ENCODE measurements around the gene TPGS1. TPM values are rescaled to one million over a fixed set of nuclear protein-coding genes. Genes with fewer than 3 reads are reported as not detected.
A peak's percentile ranks its signal among the peaks of the same experiment; 100 is the strongest.

The TPGS1 gene
- total and polyA plus RNA-seq, 11 donors: 5.7 to 39.3 (median 11.7) TPM

DNA sequence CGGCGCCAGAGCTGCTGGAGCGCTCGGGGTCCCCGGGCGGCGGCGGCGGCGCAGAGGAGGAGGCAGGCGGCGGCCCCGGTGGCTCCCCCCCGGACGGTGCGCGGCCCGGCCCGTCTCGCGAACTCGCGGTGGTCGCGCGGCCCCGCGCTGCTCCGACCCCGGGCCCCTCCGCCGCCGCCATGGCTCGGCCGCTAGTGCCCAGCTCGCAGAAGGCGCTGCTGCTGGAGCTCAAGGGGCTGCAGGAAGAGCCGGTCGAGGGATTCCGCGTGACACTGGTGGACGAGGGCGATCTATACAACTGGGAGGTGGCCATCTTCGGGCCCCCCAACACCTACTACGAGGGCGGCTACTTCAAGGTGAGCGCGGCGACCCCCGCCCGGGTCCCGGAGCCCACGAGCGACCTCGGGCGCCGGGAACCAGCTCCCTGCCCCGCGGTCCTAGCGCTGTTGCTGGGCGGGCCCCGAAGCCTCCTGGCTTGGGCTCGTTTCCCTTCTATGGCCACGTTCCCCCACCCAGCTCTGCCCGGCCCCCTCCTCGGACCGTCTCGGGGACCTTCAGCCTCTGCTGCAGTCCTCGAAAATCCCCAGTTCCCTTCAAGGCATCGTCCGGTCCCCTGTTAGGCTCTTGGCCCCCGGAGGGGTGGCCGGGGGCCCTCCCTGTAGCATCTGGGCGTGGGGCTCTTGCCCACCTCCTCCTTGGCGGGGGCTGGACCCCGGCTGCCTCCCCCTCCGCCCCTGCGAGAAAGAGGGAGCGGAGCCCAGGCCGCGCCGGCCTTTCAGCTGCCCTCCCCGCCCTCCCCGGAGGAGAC lies 24.7 kb downstream of the TPGS1 start, which contains the start of gene CDC34:
CDC34 (plus strand) TSS at position 8 of the 808 bp plus-strand sequence; CDS start at position 180, 172 bp downstream.
- Histone ChIP-seq H3K27ac (peak within 1 kb of the TSS; percentile 93 to 100 (median 98)), H3K36me3 (peaks cover 0 to 22% (median 16%) of the 10 kb centered on the region in 9 donors), H3K9me3 (no peaks in the 10 kb centered on the region), H3K27me3 (no peaks in the 10 kb centered on the region), H3K4me3 (peak within 1 kb of the TSS; percentile 74 to 100 (median 94)), H3K4me1 (peaks cover 16 to 35% (median 28%) of the 10 kb centered on the region in 12 donors)
- DNase-seq (no peak), ATAC-seq (peak in 3 of 4 donors; percentile 4 to 9 (median 4))
- 0 to 2% (median 0%) methylated on average over 50 to 84 of the region's 84 CpGs; no CpG with 5 or more reads in 1 of the 4 donors for WGBS, 4 donors
- intact Hi-C loops (cut with DNase I): loop anchor here in 9 of 10 donors (2.0 to 10.0 kb wide), 3 partner anchors 40 to 103 kb away; partner anchors contain the start of genes BSG (in 9 of the 9), FGF22 (in 1 of the 9) and POLRMT (in 1 of the 9)
- TF ChIP-seq POLR2A (IDR thresholded peaks at IDR 0.05): peak in 1 of 2 donors; percentile 48
- TF ChIP-seq, protein P1, sequence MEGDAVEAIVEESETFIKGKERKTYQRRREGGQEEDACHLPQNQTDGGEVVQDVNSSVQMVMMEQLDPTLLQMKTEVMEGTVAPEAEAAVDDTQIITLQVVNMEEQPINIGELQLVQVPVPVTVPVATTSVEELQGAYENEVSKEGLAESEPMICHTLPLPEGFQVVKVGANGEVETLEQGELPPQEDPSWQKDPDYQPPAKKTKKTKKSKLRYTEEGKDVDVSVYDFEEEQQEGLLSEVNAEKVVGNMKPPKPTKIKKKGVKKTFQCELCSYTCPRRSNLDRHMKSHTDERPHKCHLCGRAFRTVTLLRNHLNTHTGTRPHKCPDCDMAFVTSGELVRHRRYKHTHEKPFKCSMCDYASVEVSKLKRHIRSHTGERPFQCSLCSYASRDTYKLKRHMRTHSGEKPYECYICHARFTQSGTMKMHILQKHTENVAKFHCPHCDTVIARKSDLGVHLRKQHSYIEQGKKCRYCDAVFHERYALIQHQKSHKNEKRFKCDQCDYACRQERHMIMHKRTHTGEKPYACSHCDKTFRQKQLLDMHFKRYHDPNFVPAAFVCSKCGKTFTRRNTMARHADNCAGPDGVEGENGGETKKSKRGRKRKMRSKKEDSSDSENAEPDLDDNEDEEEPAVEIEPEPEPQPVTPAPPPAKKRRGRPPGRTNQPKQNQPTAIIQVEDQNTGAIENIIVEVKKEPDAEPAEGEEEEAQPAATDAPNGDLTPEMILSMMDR (IDR thresholded peaks at IDR 0.05): no peak

DNA sequence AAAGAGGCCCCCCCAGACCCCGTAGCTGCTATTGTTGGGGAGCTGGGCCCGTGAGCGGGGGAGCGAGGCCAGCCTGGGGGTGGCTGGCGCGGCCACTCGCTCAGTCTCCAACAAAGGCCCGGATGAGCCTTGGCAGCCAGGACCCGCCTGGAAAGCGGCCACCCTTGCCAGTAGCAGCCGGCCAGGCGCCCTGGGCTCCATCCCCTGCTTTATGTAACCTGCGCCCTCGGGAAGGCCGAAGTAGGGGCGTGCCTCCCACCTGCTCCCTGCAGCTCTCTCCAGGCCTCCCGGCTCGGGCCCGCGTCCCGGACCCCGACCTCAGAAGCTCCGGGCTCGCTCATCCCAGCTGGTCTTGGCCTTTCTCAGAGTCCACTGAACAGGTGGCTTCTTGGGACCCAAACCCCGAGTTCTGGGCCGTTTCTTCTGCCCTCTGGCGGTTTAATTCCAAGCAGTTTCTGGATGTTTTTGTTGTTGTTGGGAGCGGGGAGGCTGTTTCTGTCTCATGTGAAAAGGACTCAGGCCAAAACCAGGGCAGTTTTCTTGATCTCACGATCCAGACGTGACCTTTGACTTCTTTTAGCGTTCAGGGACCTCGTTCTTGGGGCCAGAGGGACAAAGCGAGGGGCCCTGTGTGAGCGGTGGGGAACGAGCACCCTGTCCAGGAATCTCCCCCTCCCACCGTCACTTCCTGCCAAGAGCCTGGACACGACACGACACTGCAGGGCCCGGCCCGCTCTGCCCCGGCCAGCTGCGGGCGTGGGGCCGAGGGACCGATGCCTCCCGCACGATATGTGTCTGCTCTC lies 25.5 kb downstream of the TPGS1 start:
- Histone ChIP-seq H3K9me3 (no peaks in the 10 kb centered on the region), H3K27ac (peak overlapping the region; percentile 90 to 100 (median 98)), H3K4me3 (peak overlapping the region; percentile 74 to 100 (median 94)), H3K27me3 (no peaks in the 10 kb centered on the region), H3K4me1 (peaks cover 16 to 35% (median 28%) of the 10 kb centered on the region in 12 donors), H3K36me3 (peaks cover 0 to 28% (median 22%) of the 10 kb centered on the region in 9 donors)
- TF ChIP-seq POLR2A (IDR thresholded peaks at IDR 0.05): peak in 1 of 2 donors; percentile 17
- TF ChIP-seq, protein P1 (IDR thresholded peaks at IDR 0.05): peak; percentile 24 to 64 (median 48)
- WGBS, 4 donors: 0 to 1% (median 0%) methylated on average over 29 to 47 of the region's 47 CpGs
- intact Hi-C loops (cut with DNase I): loop anchor here in 9 of 10 donors (2.0 to 10.0 kb wide), 3 partner anchors 40 to 102 kb away; partner anchors contain the start of genes BSG (in 9 of the 9), FGF22 (in 1 of the 9) and POLRMT (in 1 of the 9)
- ATAC-seq (peak; percentile 61 to 82 (median 68)), DNase-seq (peak; percentile 82 to 88 (median 86))

DNA sequence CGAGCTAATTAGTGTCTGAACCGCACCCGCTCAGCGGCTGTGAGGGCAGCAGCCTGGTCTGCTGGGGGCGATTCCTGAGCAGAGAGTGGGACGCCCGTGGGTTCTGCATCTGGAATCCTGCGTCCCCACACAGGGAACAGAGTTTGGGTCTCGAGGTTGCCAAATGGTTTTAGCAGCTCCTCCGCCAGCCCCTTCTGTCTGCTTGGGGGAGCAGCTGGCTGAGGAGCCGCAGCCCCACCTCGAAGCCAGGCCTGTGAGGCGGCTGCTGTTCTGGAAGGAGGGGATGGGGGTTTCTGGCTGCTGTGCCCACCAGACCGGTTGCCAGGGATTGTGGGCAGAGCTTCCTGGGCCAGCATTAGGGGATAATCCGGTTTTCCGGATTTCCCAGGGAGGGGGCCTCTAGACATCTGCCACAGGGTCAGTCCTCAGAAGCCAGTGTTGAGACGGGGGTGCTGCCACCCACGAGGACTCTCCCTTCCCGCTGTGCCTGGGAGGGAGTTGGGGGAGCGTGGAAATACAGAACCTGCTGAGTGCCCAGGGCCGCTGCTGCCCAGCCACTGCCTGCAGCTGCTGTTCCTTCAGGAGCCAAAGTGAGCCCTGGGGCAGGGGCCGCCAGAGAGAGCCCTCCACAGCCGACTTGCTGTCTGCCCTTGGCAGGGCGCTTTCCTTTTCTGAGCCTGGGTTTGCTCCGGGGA lies 26.2 kb downstream of the TPGS1 start:
- no peak for TF ChIP-seq POLR2A (IDR thresholded peaks at IDR 0.05)
- TF ChIP-seq, protein P1 (IDR thresholded peaks at IDR 0.05): no peak
- ATAC-seq (no peak), DNase-seq (no peak)
- Histone ChIP-seq H3K4me1 (peaks cover 16 to 38% (median 28%) of the 10 kb centered on the region in 12 donors), H3K27me3 (no peaks in the 10 kb centered on the region), H3K36me3 (peaks cover 0 to 36% (median 30%) of the 10 kb centered on the region in 9 donors), H3K9me3 (no peaks in the 10 kb centered on the region), H3K4me3 (peak overlapping the region; percentile 74 to 100 (median 94)), H3K27ac (peak overlapping the region; percentile 51 to 100 (median 98))
- intact Hi-C loops (cut with DNase I): loop anchor here in 9 of 10 donors (2.0 to 10.0 kb wide), 3 partner anchors 39 to 101 kb away; partner anchors contain the start of genes BSG (in 9 of the 9), FGF22 (in 1 of the 9) and POLRMT (in 1 of the 9)
- 9 to 35% (median 25%) methylated on average over 12 to 25 of the region's 25 CpGs for WGBS, 4 donors
